Endodermal cell (in vitro differentiated cells): ENCODE measurements around the gene SPTLC2. TPM values are rescaled to one million over a fixed set of nuclear protein-coding genes. Genes with fewer than 3 reads are reported as not detected.
A peak's percentile ranks its signal among the peaks of the same experiment; 100 is the strongest.

Experiments used
- DNase-seq: peaks from one replicate; pipeline ENCODE4 v3.0.0-alpha.2; 2017
- H3K27ac ChIP-seq: 2 replicates; pipeline ENCODE4 v1.5.1; 2013; ENCODE audit warnings: mild to moderate bottlenecking, low read depth, low read length, moderate library complexity
- H3K27me3 ChIP-seq: 2 replicates; pipeline ENCODE4 v1.6.1; 2013; ENCODE audit warnings: mild to moderate bottlenecking, low read length, moderate library complexity; ENCODE audit not compliant: insufficient read depth, control insufficient read depth, poor library complexity, severe bottlenecking
- H3K36me3 ChIP-seq: 2 replicates; pipeline ENCODE4 v1.7.0; 2013; ENCODE audit warnings: mild to moderate bottlenecking, low read length, moderate library complexity; ENCODE audit not compliant: control insufficient read depth, insufficient read depth
- H3K4me1 ChIP-seq: one replicate; pipeline ENCODE4 v1.7.0; 2013; ENCODE audit warnings: low read length; ENCODE audit not compliant: control insufficient read depth, insufficient read depth
- H3K4me3 ChIP-seq: 2 replicates; pipeline ENCODE4 v1.5.1; 2013; ENCODE audit warnings: mild to moderate bottlenecking, low read length, moderate library complexity
- H3K9ac ChIP-seq: 2 replicates; pipeline ENCODE4 v1.6.1; 2013; ENCODE audit warnings: mild to moderate bottlenecking, low read length, moderate library complexity; ENCODE audit not compliant: poor library complexity, severe bottlenecking; ENCODE audit errors: extremely low read depth
- H3K9me3 ChIP-seq: 2 replicates; pipeline ENCODE4 v1.6.1; 2013; ENCODE audit warnings: mild to moderate bottlenecking, low read length, moderate library complexity; ENCODE audit not compliant: control insufficient read depth
- H3K27ac Mint-ChIP-seq: 2 replicates; pipeline ENCODE4 v1.8.0; 2020; ENCODE audit warnings: mixed read lengths
- H3K27me3 Mint-ChIP-seq: 2 replicates; pipeline ENCODE4 v1.8.0; 2021; ENCODE audit warnings: mild to moderate bottlenecking, mixed read lengths; ENCODE audit not compliant: insufficient read depth
- H3K36me3 Mint-ChIP-seq: 2 replicates; pipeline ENCODE4 v1.8.0; 2020; ENCODE audit warnings: low read depth, mixed read lengths
- H3K4me1 Mint-ChIP-seq: 2 replicates; pipeline ENCODE4 v1.8.0; 2020; ENCODE audit warnings: mixed read lengths
- H3K4me3 Mint-ChIP-seq: 2 replicates; pipeline ENCODE4 v1.8.0; 2020; ENCODE audit warnings: mild to moderate bottlenecking, moderate library complexity, mixed read lengths
- H3K9me3 Mint-ChIP-seq: 2 replicates; pipeline ENCODE4 v1.8.0; 2020; ENCODE audit warnings: mild to moderate bottlenecking, mixed read lengths
- WGBS, 2 experiments: methylation state at CpG; one replicate each; pipeline versions ENCODE4 v1.1.5 to v1.1.7; 2013; ENCODE audit warnings: missing lambda C conversion rate in 2 of 2, mixed read lengths in 1 of 2; ENCODE audit not compliant: insufficient coverage in 1 of 2, insufficient read length in 1 of 2; 5-methylcytosine and 5-hydroxymethylcytosine counted together
- total RNA-seq, 2 donors: library from RNA; stranded (reverse); fragmentation: NEBNext Ultra II Directional in 1 of 2; extraction: Animal tissue kit (Norgen Biotek cat#: 25700) in 1 of 2; gene quantifications; 2 replicates in 1 of 2; 3 replicates in 1 of 2; pipeline ENCODE4 v1.2.1, GENCODE V29; 2021
- TF ChIP-seq, protein P1 (sequence below): fragments of 200-600 bp; sonication (generic); conservative IDR thresholded peaks from 2 replicates; pipeline ENCODE4 v1.5.0; 2021; ENCODE audit warnings: antibody characterized with exemption, mild to moderate bottlenecking

Gene SPTLC2
- total RNA-seq, 2 donors from 2014 or later, result 32.6 to 32.7 TPM

DNA sequence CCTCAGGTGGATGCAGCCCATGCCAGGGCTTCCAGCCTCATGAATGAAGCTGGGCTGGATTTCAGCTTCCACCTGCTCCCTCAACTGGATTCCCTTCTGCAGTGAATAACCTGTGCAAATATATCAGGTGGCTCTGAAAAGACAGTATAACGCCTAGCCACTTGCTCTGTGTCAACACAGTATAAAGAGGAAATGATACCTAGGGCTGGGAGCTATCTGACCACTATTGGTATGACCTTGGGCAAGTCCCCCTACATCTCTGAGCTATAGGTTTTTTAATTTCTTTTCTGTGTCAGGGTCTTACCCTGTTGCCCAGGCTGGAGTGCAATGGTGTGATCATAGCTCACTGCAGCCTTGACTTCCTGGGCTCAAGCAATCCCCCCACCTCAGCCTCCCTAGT is 137.6 kb downstream of the SPTLC2 start:
- Histone ChIP-seq H3K4me1 (no peaks in the 10 kb centered on the region), H3K4me3 (no peak overlapping the region), H3K27me3 (no peaks in the 10 kb centered on the region), H3K9me3 (no peaks in the 10 kb centered on the region), H3K9ac (no peak overlapping the region), H3K27ac (no peak overlapping the region), H3K36me3 (no peaks in the 10 kb centered on the region)
- H3K9me3 Mint-ChIP-seq, result no peaks in the 10 kb centered on the region
- H3K4me3 Mint-ChIP-seq, result no peak overlapping the region
- no peak overlapping the region for H3K27ac Mint-ChIP-seq
- TF ChIP-seq, protein P1, sequence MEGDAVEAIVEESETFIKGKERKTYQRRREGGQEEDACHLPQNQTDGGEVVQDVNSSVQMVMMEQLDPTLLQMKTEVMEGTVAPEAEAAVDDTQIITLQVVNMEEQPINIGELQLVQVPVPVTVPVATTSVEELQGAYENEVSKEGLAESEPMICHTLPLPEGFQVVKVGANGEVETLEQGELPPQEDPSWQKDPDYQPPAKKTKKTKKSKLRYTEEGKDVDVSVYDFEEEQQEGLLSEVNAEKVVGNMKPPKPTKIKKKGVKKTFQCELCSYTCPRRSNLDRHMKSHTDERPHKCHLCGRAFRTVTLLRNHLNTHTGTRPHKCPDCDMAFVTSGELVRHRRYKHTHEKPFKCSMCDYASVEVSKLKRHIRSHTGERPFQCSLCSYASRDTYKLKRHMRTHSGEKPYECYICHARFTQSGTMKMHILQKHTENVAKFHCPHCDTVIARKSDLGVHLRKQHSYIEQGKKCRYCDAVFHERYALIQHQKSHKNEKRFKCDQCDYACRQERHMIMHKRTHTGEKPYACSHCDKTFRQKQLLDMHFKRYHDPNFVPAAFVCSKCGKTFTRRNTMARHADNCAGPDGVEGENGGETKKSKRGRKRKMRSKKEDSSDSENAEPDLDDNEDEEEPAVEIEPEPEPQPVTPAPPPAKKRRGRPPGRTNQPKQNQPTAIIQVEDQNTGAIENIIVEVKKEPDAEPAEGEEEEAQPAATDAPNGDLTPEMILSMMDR, result no peak
- H3K4me1 Mint-ChIP-seq, result no peaks in the 10 kb centered on the region
- no peak for DNase-seq
- WGBS, 2 experiments, result 68 to 90% methylated on average over 1 of the region's 1 CpG
- no peaks in the 10 kb centered on the region for H3K27me3 Mint-ChIP-seq
- H3K36me3 Mint-ChIP-seq, result no peaks in the 10 kb centered on the region

- 89 to 93% methylated on average over 3 to 5 of the region's 5 CpGs for WGBS, 2 experiments
- Mint-ChIP-seq H3K4me1 (no peaks in the 10 kb centered on the region), H3K27ac (no peak overlapping the region), H3K9me3 (no peaks in the 10 kb centered on the region), H3K27me3 (no peaks in the 10 kb centered on the region), H3K4me3 (no peak overlapping the region), H3K36me3 (no peaks in the 10 kb centered on the region)
- no peak overlapping the region for H3K9ac ChIP-seq
- no peak overlapping the region for H3K4me3 ChIP-seq
- H3K27me3 ChIP-seq, result no peaks in the 10 kb centered on the region
- TF ChIP-seq, protein P1, result peak; percentile 21
- no peaks in the 10 kb centered on the region for H3K36me3 ChIP-seq
- no peak overlapping the region for H3K27ac ChIP-seq
- H3K4me1 ChIP-seq, result no peaks in the 10 kb centered on the region
- no peaks in the 10 kb centered on the region for H3K9me3 ChIP-seq
- no peak for DNase-seq
These were observed 138.4 kb downstream of the SPTLC2 start for GRCh38 chr14:77478029-77478428.

DNA sequence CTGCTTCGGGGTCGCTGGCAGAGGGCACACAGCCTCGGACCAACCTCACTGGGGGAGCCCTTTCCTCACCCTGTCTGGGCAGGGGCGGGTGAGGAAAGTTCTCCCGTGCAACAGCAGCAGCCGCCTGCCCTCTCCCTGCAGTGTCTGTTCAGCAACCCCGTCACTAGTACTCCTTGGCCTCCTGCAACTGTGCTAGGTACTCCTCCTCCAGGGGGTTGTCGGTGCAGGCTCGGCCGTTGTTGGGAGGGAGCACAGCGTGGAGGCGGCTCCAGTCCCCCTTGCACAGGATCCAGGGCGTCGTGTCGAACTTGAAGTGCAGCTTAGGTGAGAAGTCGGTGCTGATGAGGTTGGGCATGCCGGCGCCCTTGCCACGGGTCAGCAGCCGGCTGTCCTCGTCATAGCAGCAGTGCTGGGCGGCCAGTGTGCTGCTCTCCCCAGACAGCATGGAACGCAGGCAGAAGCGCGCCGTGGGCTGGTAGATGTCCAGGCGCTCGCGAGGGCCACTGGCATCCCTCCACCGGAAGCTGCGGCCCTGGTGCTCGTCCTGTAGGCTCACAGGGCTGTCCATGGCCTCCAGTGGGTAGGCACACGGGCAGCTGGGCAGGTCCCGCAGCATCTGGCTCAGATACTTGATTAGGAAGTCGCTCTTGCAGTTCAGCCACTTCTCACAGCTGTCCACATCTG is 140.9 kb downstream of the SPTLC2 start:
- no peak overlapping the region for H3K27ac ChIP-seq
- TF ChIP-seq, protein P1, result no peak
- H3K9me3 ChIP-seq, result no peaks in the 10 kb centered on the region
- DNase-seq, result no peak
- Mint-ChIP-seq H3K4me1 (peaks cover 3% of the 10 kb centered on the region), H3K4me3 (no peak overlapping the region), H3K36me3 (no peaks in the 10 kb centered on the region), H3K9me3 (no peaks in the 10 kb centered on the region), H3K27ac (no peak overlapping the region), H3K27me3 (no peaks in the 10 kb centered on the region)
- WGBS, 2 experiments, result 92 to 97% methylated on average over 23 to 35 of the region's 35 CpGs
- no peak overlapping the region for H3K9ac ChIP-seq
- H3K36me3 ChIP-seq, result no peaks in the 10 kb centered on the region
- no peaks in the 10 kb centered on the region for H3K27me3 ChIP-seq
- H3K4me1 ChIP-seq, result no peaks in the 10 kb centered on the region
- no peak overlapping the region for H3K4me3 ChIP-seq
